Natural killer cell (primary cell): ENCODE measurements around the gene MAP3K8. TPM values are rescaled to one million over a fixed set of nuclear protein-coding genes. Genes with fewer than 3 reads are reported as not detected.

Experiments
- ATAC-seq, 3 donors: fragments of 150-1000 bp in 2 of 3; fragments of 200-7000 bp in 1 of 3; cut with Tn5 transposase; 1 replicate in 1 of 3; 2 replicates in 2 of 3; pipeline ENCODE4 v1.10.0; 2021; ENCODE audit warnings: mild to moderate bottlenecking in 2 of 3, moderate library complexity in 2 of 3
- DNase-seq, 2 donors: peaks; one replicate each; pipeline versions ENCODE4 v3.0.0 to v3.0.0-alpha.2; 2013 to 2021; ENCODE audit warnings: mixed read lengths in 1 of 2
- H3K27ac ChIP-seq: one replicate; pipeline ENCODE4 v1.5.1; 2013; ENCODE audit warnings: mild to moderate bottlenecking, low read length
- H3K27me3 ChIP-seq: one replicate; pipeline ENCODE4 v1.6.1; 2013; ENCODE audit warnings: low read length; ENCODE audit not compliant: control insufficient read depth, insufficient read depth
- H3K36me3 ChIP-seq: one replicate; pipeline ENCODE4 v1.6.1; 2013; ENCODE audit warnings: low read length; ENCODE audit not compliant: control insufficient read depth, insufficient read depth
- H3K4me1 ChIP-seq: one replicate; pipeline ENCODE4 v1.6.1; 2013; ENCODE audit warnings: low read length; ENCODE audit not compliant: control insufficient read depth, insufficient read depth
- H3K4me3 ChIP-seq: one replicate; pipeline ENCODE4 v1.5.1; 2013; ENCODE audit warnings: low read length
- H3K9me3 ChIP-seq: one replicate; pipeline ENCODE4 v1.6.1; 2013; ENCODE audit warnings: low read length; ENCODE audit not compliant: control insufficient read depth, insufficient read depth
- H3K27ac Mint-ChIP-seq, 2 donors: one replicate each; pipeline ENCODE4 v1.8.0; 2022; ENCODE audit warnings: mild to moderate bottlenecking in 2 of 2, mixed read lengths in 2 of 2, moderate library complexity in 1 of 2
- H3K27me3 Mint-ChIP-seq, 2 donors: one replicate each; pipeline ENCODE4 v1.8.0; 2022; ENCODE audit warnings: low read depth in 2 of 2, mixed read lengths in 2 of 2
- H3K36me3 Mint-ChIP-seq: one replicate; pipeline ENCODE4 v1.8.0; 2022; ENCODE audit warnings: mixed read lengths
- H3K4me1 Mint-ChIP-seq, 2 donors: one replicate each; pipeline ENCODE4 v1.8.0; 2022; ENCODE audit warnings: mixed read lengths in 2 of 2
- H3K4me3 Mint-ChIP-seq: one replicate; pipeline ENCODE4 v1.8.0; 2022; ENCODE audit warnings: mild to moderate bottlenecking, moderate library complexity, mixed read lengths
- H3K9me3 Mint-ChIP-seq, 2 donors: one replicate each; pipeline ENCODE4 v1.8.0; 2022; ENCODE audit warnings: mixed read lengths in 2 of 2
- CTCF ChIP-seq: fragments of 200-600 bp; IDR thresholded peaks from one replicate; pipeline ENCODE4 v1.8.0; 2022; ENCODE audit warnings: antibody characterized with exemption
- WGBS: methylation state at CpG from one replicate; pipeline ENCODE4 v1.1.7; 2013; ENCODE audit warnings: missing lambda C conversion rate; ENCODE audit not compliant: insufficient coverage; 5-methylcytosine and 5-hydroxymethylcytosine counted together
- intact Hi-C: fragments of 100-400 bp; cut with micrococcal nuclease; formaldehyde crosslinking; loops from one replicate; pipeline ENCODE4 v1.14.2; 2022
- total RNA-seq, 4 donors: library from RNA; stranded (reverse); fragments of 120-200 nt in 1 of 4; gene quantifications; one replicate each; pipeline versions ENCODE4 v1.2.3 to v1.2.4, GENCODE V29; 2013 to 2022

Gene MAP3K8
- total RNA-seq, 3 donors from 2014 or later (not counting 1 experiment from before 2014, with no cell fraction given) = 200 to 244 (median 236) TPM

- peaks cover 5% of the 10 kb centered on the region for H3K4me1 ChIP-seq
- no peak overlapping the region for H3K4me3 Mint-ChIP-seq
- 93% methylated on average over 2 of the region's 3 CpGs for WGBS
- H3K36me3 Mint-ChIP-seq = no peaks in the 10 kb centered on the region
- no peak overlapping the region for H3K4me3 ChIP-seq
- H3K27ac ChIP-seq = no peak overlapping the region
- no peak overlapping the region for H3K27ac Mint-ChIP-seq
- no peaks in the 10 kb centered on the region for H3K27me3 ChIP-seq
- no peaks in the 10 kb centered on the region for H3K9me3 ChIP-seq
- H3K9me3 Mint-ChIP-seq = no peaks in the 10 kb centered on the region
- DNase-seq = no peak
- no peaks in the 10 kb centered on the region for H3K36me3 ChIP-seq
- H3K4me1 Mint-ChIP-seq = peaks cover 3 to 4% of the 10 kb centered on the region in 2 donors
- intact Hi-C loops = no loop called here
- no peak for TF ChIP-seq CTCF
- peaks cover 6 to 15% of the 10 kb centered on the region in 2 donors for H3K27me3 Mint-ChIP-seq
- no peak for ATAC-seq
These were observed 46.2 kb upstream of the MAP3K8 start for GRCh38 chr10:30387646-30388243.

GRCh38 chr10:30389543-30389942 is 44.4 kb upstream of the MAP3K8 start:
- intact Hi-C loops = no loop called here
- Mint-ChIP-seq H3K9me3 (no peaks in the 10 kb centered on the region), H3K36me3 (no peaks in the 10 kb centered on the region), H3K27me3 (peaks cover 9 to 21% of the 10 kb centered on the region in 2 donors), H3K4me3 (no peak overlapping the region), H3K27ac (no peak overlapping the region), H3K4me1 (peaks cover 4 to 5% of the 10 kb centered on the region in 2 donors)
- ATAC-seq = no peak
- H3K9me3 ChIP-seq = no peaks in the 10 kb centered on the region
- no peak overlapping the region for H3K4me3 ChIP-seq
- WGBS = no CpG with 5 or more reads among the region's 1 CpG
- H3K27ac ChIP-seq = no peak overlapping the region
- DNase-seq = no peak
- H3K27me3 ChIP-seq = no peaks in the 10 kb centered on the region
- TF ChIP-seq CTCF = no peak
- no peaks in the 10 kb centered on the region for H3K36me3 ChIP-seq
- peaks cover 6% of the 10 kb centered on the region for H3K4me1 ChIP-seq

GRCh38 chr10:30390207-30390606 is 43.8 kb upstream of the MAP3K8 start:
- Mint-ChIP-seq H3K4me3 (no peak overlapping the region), H3K36me3 (no peaks in the 10 kb centered on the region), H3K4me1 (peaks cover 4 to 5% of the 10 kb centered on the region in 2 donors), H3K27me3 (peaks cover 6 to 16% of the 10 kb centered on the region in 2 donors), H3K9me3 (no peaks in the 10 kb centered on the region), H3K27ac (no peak overlapping the region)
- Histone ChIP-seq H3K4me3 (no peak overlapping the region), H3K9me3 (no peaks in the 10 kb centered on the region), H3K36me3 (no peaks in the 10 kb centered on the region), H3K27me3 (no peaks in the 10 kb centered on the region), H3K4me1 (peaks cover 6% of the 10 kb centered on the region), H3K27ac (no peak overlapping the region)
- intact Hi-C loops = loop anchor here (10.0 kb wide), 1 partner anchor 395 kb away; no protein-coding TSS in a partner anchor
- ATAC-seq (no peak), DNase-seq (no peak)
- no peak for TF ChIP-seq CTCF
- WGBS = 85% methylated on average over 3 of the region's 3 CpGs

- H3K27me3 Mint-ChIP-seq = peaks cover 6 to 16% of the 10 kb centered on the region in 2 donors
- H3K4me3 ChIP-seq = no peak overlapping the region
These were observed 42.7 kb upstream of the MAP3K8 start for GRCh38 chr10:30391266-30391665.

More at GRCh38 chr10:30391266-30391665, 42.7 kb upstream of the MAP3K8 start:
- WGBS = 100% methylated on average over 3 of the region's 7 CpGs
- Histone ChIP-seq H3K27ac (no peak overlapping the region), H3K36me3 (no peaks in the 10 kb centered on the region), H3K4me1 (peaks cover 6% of the 10 kb centered on the region), H3K9me3 (no peaks in the 10 kb centered on the region), H3K27me3 (no peaks in the 10 kb centered on the region)
- ATAC-seq (no peak), DNase-seq (no peak)
- peaks cover 4 to 5% of the 10 kb centered on the region in 2 donors for H3K4me1 Mint-ChIP-seq
- H3K36me3 Mint-ChIP-seq = no peaks in the 10 kb centered on the region
- no peak overlapping the region for H3K4me3 Mint-ChIP-seq
- intact Hi-C loops = loop anchor here (10.0 kb wide), 1 partner anchor 396 kb away; no protein-coding TSS in a partner anchor
- no peaks in the 10 kb centered on the region for H3K9me3 Mint-ChIP-seq
- no peak for TF ChIP-seq CTCF
- H3K27ac Mint-ChIP-seq = no peak overlapping the region
